Gastroesophageal sphincter (tissue), 4 donors: ENCODE data around the gene PIP4K2A. TPM values are rescaled to one million over a fixed set of nuclear protein-coding genes. Genes with fewer than 3 reads are reported as not detected.

Source experiments
- ATAC-seq: fragments of 150-250 bp; one replicate; pipeline ENCODE4 v1.9.1; 2016; ENCODE audit warnings: mild to moderate bottlenecking, moderate library complexity
- H3K27ac ChIP-seq, 4 donors: fragments of 200-600 bp; sonication (generic) in 3 of 4; 1 replicate in 3 of 4; 2 replicates in 1 of 4; pipeline ENCODE4 v1.5.1; 2016 to 2019
- H3K27me3 ChIP-seq: fragments of 200-600 bp; sonication (generic); one replicate; pipeline ENCODE4 v1.5.1; 2019
- H3K36me3 ChIP-seq, 2 donors: fragments of 200-600 bp; sonication (generic); one replicate each; pipeline ENCODE4 v1.5.1; 2019; ENCODE audit warnings: control low read depth in 1 of 2
- H3K4me1 ChIP-seq, 3 donors: fragments of 200-600 bp; sonication (generic); 1 replicate in 2 of 3; 2 replicates in 1 of 3; pipeline ENCODE4 v1.5.1; 2016 to 2019; ENCODE audit warnings: control low read depth in 2 of 3
- H3K4me3 ChIP-seq, 2 donors: fragments of 200-600 bp; sonication (generic); one replicate each; pipeline ENCODE4 v1.5.1; 2019; ENCODE audit warnings: mild to moderate bottlenecking in 1 of 2, moderate library complexity in 1 of 2
- H3K9me3 ChIP-seq, 3 donors: fragments of 200-600 bp; sonication (generic); one replicate each; pipeline ENCODE4 v1.5.1; 2017 to 2019; ENCODE audit warnings: control low read depth in 2 of 3
- CTCF ChIP-seq, 4 experiments: fragments of 200-600 bp in 2 of 4; fragments of 450-650 bp in 2 of 4; sonication (generic) in 1 of 4; IDR thresholded peaks; one replicate each; pipeline ENCODE4 v1.5.1; 2017 to 2019; ENCODE audit warnings: antibody characterized with exemption in 4 of 4, mild to moderate bottlenecking in 2 of 4, moderate library complexity in 2 of 4
- EP300 ChIP-seq: sonication (generic); formaldehyde crosslinking; IDR thresholded peaks from one replicate; pipeline ENCODE4 v1.6.1; 2017; ENCODE audit warnings: antibody characterized with exemption, mild to moderate bottlenecking
- POLR2A ChIP-seq, 2 donors: fragments of 450-650 bp; IDR thresholded peaks; one replicate each; pipeline ENCODE4 v1.6.1; 2017; ENCODE audit warnings: antibody characterized with exemption in 2 of 2, mild to moderate bottlenecking in 2 of 2, moderate library complexity in 1 of 2
- POLR2AphosphoS5 ChIP-seq: sonication (generic); formaldehyde crosslinking; IDR thresholded peaks from one replicate; pipeline ENCODE4 v1.6.1; 2017; ENCODE audit warnings: antibody characterized with exemption
- WGBS, 2 donors: methylation state at CpG; one replicate each; pipeline ENCODE4 v1.1.5; 2018; ENCODE audit warnings: low coverage in 1 of 2; 5-methylcytosine and 5-hydroxymethylcytosine counted together
- total RNA-seq, 4 donors: library from RNA; depleted of rRNA; stranded (reverse); fragments of >200 nt; gene quantifications; one replicate each; pipeline ENCODE4 v1.1.0, GENCODE V29; 2016

The PIP4K2A gene
- total RNA-seq, 4 donors from 2014 or later: 30.4 to 57.2 (median 51.3) TPM

GRCh38 chr10:22640359-22640758 is 74.0 kb downstream of the PIP4K2A start:
- TF ChIP-seq POLR2AphosphoS5 (no peak), CTCF (IDR thresholded peaks at IDR 0.05) (no peak), EP300 (no peak)
- H3K4me3 ChIP-seq: no peak overlapping the region
- 90% methylated on average over 3 of the region's 6 CpGs; no CpG with 5 or more reads in 1 of the 2 donors for WGBS, 2 donors
- H3K36me3 ChIP-seq: no peaks in the 10 kb centered on the region
- H3K9me3 ChIP-seq: no peaks in the 10 kb centered on the region
- ATAC-seq: no peak
- no peak overlapping the region for H3K27ac ChIP-seq
- H3K4me1 ChIP-seq: peaks cover 0 to 9% (median 0%) of the 10 kb centered on the region in 3 donors
- H3K27me3 ChIP-seq: no peaks in the 10 kb centered on the region

GRCh38 chr10:22638863-22639262 is 75.5 kb downstream of the PIP4K2A start:
- H3K9me3 ChIP-seq: no peaks in the 10 kb centered on the region
- peaks cover 0 to 21% (median 0%) of the 10 kb centered on the region in 3 donors for H3K4me1 ChIP-seq
- WGBS, 2 donors: 100% methylated on average over 1 of the region's 1 CpG; no CpG with 5 or more reads in 1 of the 2 donors
- no peak overlapping the region for H3K27ac ChIP-seq
- H3K4me3 ChIP-seq: no peak overlapping the region
- H3K36me3 ChIP-seq: no peaks in the 10 kb centered on the region
- H3K27me3 ChIP-seq: no peaks in the 10 kb centered on the region
- no peak for ATAC-seq
- TF ChIP-seq CTCF (IDR thresholded peaks at IDR 0.05) (no peak), EP300 (no peak)

- Histone ChIP-seq H3K4me1 (peaks cover 0 to 21% (median 0%) of the 10 kb centered on the region in 3 donors), H3K36me3 (no peaks in the 10 kb centered on the region), H3K27me3 (no peaks in the 10 kb centered on the region), H3K9me3 (no peaks in the 10 kb centered on the region), H3K27ac (no peak overlapping the region), H3K4me3 (no peak overlapping the region)
- TF ChIP-seq POLR2A (IDR thresholded peaks at IDR 0.05): no peak
- no peak for TF ChIP-seq CTCF (IDR thresholded peaks at IDR 0.05)
- no peak for TF ChIP-seq EP300
- TF ChIP-seq POLR2AphosphoS5: no peak
- 87% methylated on average over 4 of the region's 4 CpGs; no CpG with 5 or more reads in 1 of the 2 donors for WGBS, 2 donors
- ATAC-seq: no peak
Measured at GRCh38 chr10:22637491-22637890, 76.9 kb downstream of the PIP4K2A start.

- Histone ChIP-seq H3K4me1 (peaks cover 0 to 25% (median 0%) of the 10 kb centered on the region in 3 donors), H3K4me3 (no peak overlapping the region), H3K36me3 (no peaks in the 10 kb centered on the region), H3K27ac (no peak overlapping the region), H3K9me3 (no peaks in the 10 kb centered on the region), H3K27me3 (no peaks in the 10 kb centered on the region)
- no peak for ATAC-seq
- TF ChIP-seq POLR2AphosphoS5: no peak
- no peak for TF ChIP-seq EP300
- TF ChIP-seq CTCF (IDR thresholded peaks at IDR 0.05): no peak
- no peak for TF ChIP-seq POLR2A (IDR thresholded peaks at IDR 0.05)
- WGBS, 2 donors: 93 to 94% methylated on average over 10 of the region's 10 CpGs
Measured at GRCh38 chr10:22635650-22636049, 78.7 kb downstream of the PIP4K2A start.

- Histone ChIP-seq H3K27me3 (no peaks in the 10 kb centered on the region), H3K27ac (no peak overlapping the region), H3K9me3 (no peaks in the 10 kb centered on the region), H3K4me3 (no peak overlapping the region), H3K4me1 (peaks cover 0 to 31% (median 2%) of the 10 kb centered on the region in 3 donors), H3K36me3 (no peaks in the 10 kb centered on the region)
- no peak for ATAC-seq
- no peak for TF ChIP-seq CTCF (IDR thresholded peaks at IDR 0.05)
- no peak for TF ChIP-seq EP300
- TF ChIP-seq POLR2A (IDR thresholded peaks at IDR 0.05): no peak
- no peak for TF ChIP-seq POLR2AphosphoS5
- WGBS, 2 donors: 54 to 91% methylated on average over 4 of the region's 4 CpGs
Measured at GRCh38 chr10:22634606-22635459, 79.5 kb downstream of the PIP4K2A start.
